NCI-H1092 (cell line): ENCODE measurements around the gene ABHD6.
"Not testable (repeated sequence)": the region's sequence is repeated elsewhere in the genome, so short reads cannot be mapped to it uniquely, and the experiment has no call there.

Experiments used
- DNase-seq: peaks from one replicate; lab custom pipeline; 2025; lab: John Stamatoyannopoulos, UW

Gene ABHD6

GRCh38 chr3:58209933-58210332, 27.7 kb upstream of the ABHD6 start:
- DNase-seq, result no peak

- no peak for DNase-seq
Measured at GRCh38 chr3:58210761-58211460, 26.7 kb upstream of the ABHD6 start, which contains the start of gene DNASE1L3. Gene DNASE1L3 (minus strand): TSS chr3:58210972. CDS start chr3:58210906, 66 bp downstream.

GRCh38 chr3:58214484-58215316, 22.9 kb upstream of the ABHD6 start:
- DNase-seq, result no peak

- DNase-seq, result no peak
Measured at GRCh38 chr3:58215317-58216025, 22.1 kb upstream of the ABHD6 start.

- no peak for DNase-seq
Measured at GRCh38 chr3:58216496-58217195, 20.9 kb upstream of the ABHD6 start.

GRCh38 chr3:58217209-58217811, 20.3 kb upstream of the ABHD6 start:
- DNase-seq, result peak; percentile 22

GRCh38 chr3:58218904-58219303, 18.7 kb upstream of the ABHD6 start:
- no peak for DNase-seq

- DNase-seq, result no peak
Measured at GRCh38 chr3:58222161-58222724, 15.3 kb upstream of the ABHD6 start.

- DNase-seq, result no peak
Measured at GRCh38 chr3:58223855-58224254, 13.7 kb upstream of the ABHD6 start.

- DNase-seq, result not testable (repeated sequence)
Measured at GRCh38 chr3:58227933-58228332, 9.7 kb upstream of the ABHD6 start.

GRCh38 chr3:58230876-58231552, 6.6 kb upstream of the ABHD6 start:
- no peak for DNase-seq

GRCh38 chr3:58231666-58232065, 5.9 kb upstream of the ABHD6 start:
- no peak for DNase-seq

GRCh38 chr3:58234516-58234931, 3.1 kb upstream of the ABHD6 start:
- DNase-seq, result no peak

GRCh38 chr3:58235970-58236369, 1.6 kb upstream of the ABHD6 start:
- no peak for DNase-seq

GRCh38 chr3:58236527-58237237, 910 bp upstream of the ABHD6 start:
- no peak for DNase-seq

- DNase-seq, result no peak
Measured at GRCh38 chr3:58237941-58238681, 519 bp downstream of the ABHD6 start.

GRCh38 chr3:58238830-58239229, 1.2 kb downstream of the ABHD6 start:
- DNase-seq, result no peak

GRCh38 chr3:58241306-58242044, 3.9 kb downstream of the ABHD6 start:
- no peak for DNase-seq

GRCh38 chr3:58242340-58242739, 4.7 kb downstream of the ABHD6 start:
- DNase-seq, result no peak
